HG03378 (cell line): Measurements from ENCODE around the gene NR2E3.
"Not testable (repeated sequence)": the region's sequence is repeated elsewhere in the genome, so short reads cannot be mapped to it uniquely, and the experiment has no call there.

Experiments used
- ATAC-seq: cut with Tn5 transposase; IDR thresholded peaks from one replicate; pipeline ENCODE4 v1.9.1; 2021; ENCODE audit warnings: mild to moderate bottlenecking, moderate library complexity; ENCODE audit not compliant: unreplicated experiment

Gene NR2E3

GRCh38 chr15:71813723-71814470 lies 3.5 kb downstream of the NR2E3 start:
- ATAC-seq = no peak

- ATAC-seq = no peak
These were observed 4.9 kb downstream of the NR2E3 start for GRCh38 chr15:71815301-71815700.

- no peak for ATAC-seq
These were observed 7.0 kb downstream of the NR2E3 start for GRCh38 chr15:71817351-71817750.

GRCh38 chr15:71820127-71820526 lies 9.8 kb downstream of the NR2E3 start:
- ATAC-seq = no peak

GRCh38 chr15:71821547-71822129 lies 11.3 kb downstream of the NR2E3 start:
- ATAC-seq = no peak

- no peak for ATAC-seq
These were observed 12.7 kb downstream of the NR2E3 start for GRCh38 chr15:71822890-71823630.

GRCh38 chr15:71823801-71824200 lies 13.4 kb downstream of the NR2E3 start:
- no peak for ATAC-seq

GRCh38 chr15:71825021-71825730 lies 14.8 kb downstream of the NR2E3 start:
- ATAC-seq = no peak

- no peak for ATAC-seq
These were observed 15.8 kb downstream of the NR2E3 start for GRCh38 chr15:71826196-71826595.

- ATAC-seq = no peak
These were observed 20.6 kb downstream of the NR2E3 start for GRCh38 chr15:71830981-71831380.

- ATAC-seq = no peak
These were observed 31.2 kb downstream of the NR2E3 start for GRCh38 chr15:71841563-71841962.

GRCh38 chr15:71844916-71845315 lies 34.6 kb downstream of the NR2E3 start:
- no peak for ATAC-seq

GRCh38 chr15:71853543-71853942 lies 43.2 kb downstream of the NR2E3 start:
- no peak for ATAC-seq

GRCh38 chr15:71858232-71858631 lies 47.9 kb downstream of the NR2E3 start:
- not testable (repeated sequence) for ATAC-seq
